HG02642 (cell line): ENCODE data around the gene ODC1.
"Not testable (repeated sequence)": the region's sequence is repeated elsewhere in the genome, so short reads cannot be mapped to it uniquely, and the experiment has no call there.

Experiments
- ATAC-seq: cut with Tn5 transposase; IDR thresholded peaks from one replicate; pipeline ENCODE4 v1.9.1; 2021; ENCODE audit warnings: mild to moderate bottlenecking; ENCODE audit not compliant: unreplicated experiment, poor library complexity

ODC1 gene

GRCh38 chr2:10447895-10448575 lies at the start of gene ODC1:
Gene ODC1 (minus strand): TSS chr2:10448327. CDS start chr2:10445032, 3,295 bp downstream.
- peak; percentile 76 for ATAC-seq

- ATAC-seq: no peak
These were observed 49.7 kb upstream of the ODC1 start for GRCh38 chr2:10497797-10498251.

GRCh38 chr2:10495988-10496313 lies 47.8 kb upstream of the ODC1 start:
- ATAC-seq: no peak

- no peak for ATAC-seq
These were observed 47.3 kb upstream of the ODC1 start for GRCh38 chr2:10495311-10495987.

- no peak for ATAC-seq
These were observed 46.4 kb upstream of the ODC1 start for GRCh38 chr2:10494351-10495066.

- ATAC-seq: peak; percentile 85
These were observed 45.6 kb upstream of the ODC1 start for GRCh38 chr2:10493634-10494281.

GRCh38 chr2:10493075-10493633 lies 45.0 kb upstream of the ODC1 start:
- ATAC-seq: peak; percentile 15

- no peak for ATAC-seq
These were observed 42.7 kb upstream of the ODC1 start for GRCh38 chr2:10490806-10491291.

- ATAC-seq: no peak
These were observed 41.9 kb upstream of the ODC1 start for GRCh38 chr2:10489842-10490555.

GRCh38 chr2:10488142-10488541 lies 40.0 kb upstream of the ODC1 start:
- ATAC-seq: not testable (repeated sequence)

- ATAC-seq: not testable (repeated sequence)
These were observed 39.6 kb upstream of the ODC1 start for GRCh38 chr2:10487741-10488104.

- no peak for ATAC-seq
These were observed 39.1 kb upstream of the ODC1 start for GRCh38 chr2:10487081-10487740.

- no peak for ATAC-seq
These were observed 38.5 kb upstream of the ODC1 start for GRCh38 chr2:10486601-10487079.

GRCh38 chr2:10486091-10486490 lies 38.0 kb upstream of the ODC1 start:
- ATAC-seq: no peak

GRCh38 chr2:10482913-10483312 lies 34.8 kb upstream of the ODC1 start:
- no peak for ATAC-seq

- no peak for ATAC-seq
These were observed 34.3 kb upstream of the ODC1 start for GRCh38 chr2:10482460-10482859.

GRCh38 chr2:10481666-10482157 lies 33.6 kb upstream of the ODC1 start:
- no peak for ATAC-seq

- no peak for ATAC-seq
These were observed 33.0 kb upstream of the ODC1 start for GRCh38 chr2:10481055-10481665.
